NOMO-1 treated with DMSO at 0.1 percent for 48 hours (cell line): ENCODE measurements around the gene SPRR2B.
"Not testable (repeated sequence)": the region's sequence is repeated elsewhere in the genome, so short reads cannot be mapped to it uniquely, and the experiment has no call there.

Experiments used
- DNase-seq: peaks from one replicate; lab custom pipeline; 2025; ENCODE audit not compliant: unreplicated experiment; lab: John Stamatoyannopoulos, UW

SPRR2B gene

DNA sequence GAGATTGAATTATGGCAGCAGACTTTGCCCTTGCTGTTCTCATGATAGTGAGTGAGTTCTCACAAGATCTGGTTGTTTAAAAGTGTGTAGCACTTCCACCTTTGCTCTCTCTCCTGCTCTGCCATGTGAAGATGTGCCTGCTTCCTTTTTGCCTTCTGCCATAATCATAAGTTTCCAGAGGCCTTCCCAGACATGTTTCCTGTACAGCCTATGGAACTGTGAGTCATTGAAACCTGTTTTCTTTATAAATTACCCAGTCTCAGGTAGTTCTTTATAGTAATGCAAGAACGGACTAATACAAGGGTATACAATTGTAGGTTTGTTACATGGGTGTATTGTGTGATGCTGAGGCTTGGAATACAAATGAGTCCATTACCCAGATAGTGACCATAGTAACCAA, 36.2 kb downstream of the SPRR2B start:
- DNase-seq, result no peak

DNA sequence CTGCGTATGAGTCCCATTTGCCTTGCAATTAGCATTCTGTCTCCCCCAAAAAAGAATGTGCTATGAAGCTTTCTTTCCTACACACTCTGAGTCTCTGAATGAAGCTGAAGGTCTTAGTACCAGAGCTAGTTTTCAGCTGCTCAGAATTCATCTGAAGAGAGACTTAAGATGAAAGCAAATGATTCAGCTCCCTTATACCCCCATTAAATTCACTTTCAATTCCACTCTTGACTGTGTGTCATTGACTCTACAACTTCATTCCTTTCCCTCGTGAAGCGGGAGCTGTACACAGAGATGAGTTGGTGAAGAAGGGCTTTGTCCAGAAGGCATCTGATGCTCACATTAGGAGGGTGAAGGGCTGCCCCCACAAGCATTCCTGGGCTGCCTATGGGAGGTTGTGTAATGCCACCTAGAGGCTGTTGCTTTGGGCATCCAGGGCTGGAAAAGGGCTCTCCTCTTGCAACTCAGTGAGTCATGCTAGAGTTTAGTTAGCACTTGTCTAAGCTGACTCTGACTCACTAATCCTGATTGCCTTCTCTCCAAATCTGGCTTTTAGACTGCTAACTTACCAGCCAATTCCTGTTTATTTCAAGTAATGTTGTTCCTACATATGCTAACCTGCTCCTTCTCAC, 38.6 kb downstream of the SPRR2B start:
- DNase-seq, result peak; percentile 42

DNA sequence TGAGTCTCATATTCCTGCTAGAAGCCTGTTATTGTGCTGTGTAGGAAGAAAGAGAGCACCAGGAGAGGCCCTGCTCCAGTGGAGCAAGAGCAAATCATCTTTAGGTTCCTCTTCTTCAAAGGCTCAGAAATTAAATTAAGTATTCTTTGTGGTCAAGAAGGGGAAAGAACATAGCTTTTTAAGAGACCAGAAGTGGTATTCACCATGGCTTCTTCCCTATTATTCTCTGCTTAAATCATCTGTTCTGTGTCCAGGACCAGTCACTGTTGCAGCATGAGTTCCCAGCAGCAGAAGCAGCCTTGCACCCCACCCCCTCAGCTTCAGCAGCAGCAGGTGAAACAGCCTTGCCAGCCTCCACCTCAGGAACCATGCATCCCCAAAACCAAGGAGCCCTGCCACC, 39.3 kb downstream of the SPRR2B start:
- DNase-seq, result peak; percentile 90

DNA sequence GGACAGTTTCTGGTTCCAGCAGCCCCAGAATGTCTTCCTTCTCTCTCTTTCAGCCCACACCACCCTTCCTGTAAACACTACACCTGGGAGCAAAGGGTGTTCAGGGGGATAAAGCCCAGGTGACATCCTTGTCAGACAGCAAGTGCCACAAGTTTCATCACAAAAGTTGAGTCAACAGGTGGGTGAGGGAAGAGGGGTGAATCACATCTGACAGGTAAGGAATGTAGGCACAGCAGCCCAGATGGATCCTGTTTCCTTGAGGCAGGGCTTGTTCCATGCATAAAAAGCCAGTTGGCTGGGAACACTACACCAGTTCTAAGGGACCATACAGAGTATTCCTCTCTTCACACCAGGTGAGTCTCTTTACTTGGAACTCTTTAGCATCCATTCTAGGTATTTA, 40.5 kb downstream of the SPRR2B start, which contains the start of gene SPRR1B:
TSS of gene SPRR1B (plus strand) at position 309 of the 400 bp plus-strand sequence. CDS start 1,143 bp downstream, outside the sequence.
- no peak for DNase-seq

DNA sequence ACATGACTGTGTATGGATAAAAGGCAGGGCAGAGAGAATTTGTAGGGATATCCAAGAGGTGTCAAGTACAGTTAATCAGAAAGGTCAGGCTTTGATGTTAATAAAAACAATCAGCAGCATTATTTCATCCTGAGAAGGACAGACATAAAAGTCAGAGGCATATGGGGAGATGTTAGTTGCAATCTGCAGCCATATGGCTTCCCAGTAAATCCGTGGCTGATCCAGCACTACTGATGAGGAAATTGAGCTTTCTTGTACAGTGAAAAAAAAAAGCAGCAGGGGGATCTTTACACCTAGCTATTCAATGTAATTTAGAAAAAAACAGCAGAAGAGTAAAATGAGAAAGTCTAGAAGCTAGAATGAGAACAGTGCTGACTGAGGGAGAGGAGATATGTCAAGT, 42.6 kb downstream of the SPRR2B start:
- no peak for DNase-seq

DNA sequence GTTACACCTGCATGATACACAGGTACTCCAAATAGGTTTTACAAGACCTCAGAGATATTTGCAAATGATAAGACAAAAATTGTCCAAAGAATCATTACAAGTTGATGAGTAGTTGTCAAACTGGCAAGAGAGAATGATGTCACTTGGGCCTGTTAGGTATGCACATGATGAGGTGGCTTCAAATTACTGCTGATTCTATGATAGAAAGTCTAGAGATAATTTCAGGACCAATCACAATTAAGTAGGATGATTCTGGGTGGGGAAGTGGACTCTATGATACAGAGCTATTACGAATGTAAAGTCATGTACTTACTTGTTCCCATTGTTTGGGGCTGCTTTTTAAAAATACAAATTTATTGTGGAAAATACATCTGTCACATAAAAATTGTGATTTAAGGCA, 45.6 kb downstream of the SPRR2B start:
- DNase-seq, result no peak

DNA sequence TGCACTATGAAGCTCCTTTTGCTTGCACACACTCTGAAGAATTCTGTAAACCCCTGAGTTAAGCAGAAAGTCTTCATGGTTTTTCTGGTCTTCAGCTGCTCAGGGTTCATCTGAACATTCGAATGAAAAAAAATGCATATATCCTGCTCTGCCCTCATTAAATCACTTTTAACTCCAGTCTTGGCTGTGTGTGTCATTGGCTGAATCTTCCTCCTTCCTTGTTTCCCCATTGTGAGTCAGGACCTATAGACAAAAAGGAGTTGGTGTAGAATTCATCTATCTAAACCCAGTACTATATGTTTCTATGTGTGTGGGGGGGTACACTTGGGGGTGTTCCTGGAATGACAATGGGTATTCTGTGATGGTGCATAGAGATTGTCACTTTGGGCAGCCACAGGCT, 47.0 kb downstream of the SPRR2B start:
- DNase-seq, result no peak

DNA sequence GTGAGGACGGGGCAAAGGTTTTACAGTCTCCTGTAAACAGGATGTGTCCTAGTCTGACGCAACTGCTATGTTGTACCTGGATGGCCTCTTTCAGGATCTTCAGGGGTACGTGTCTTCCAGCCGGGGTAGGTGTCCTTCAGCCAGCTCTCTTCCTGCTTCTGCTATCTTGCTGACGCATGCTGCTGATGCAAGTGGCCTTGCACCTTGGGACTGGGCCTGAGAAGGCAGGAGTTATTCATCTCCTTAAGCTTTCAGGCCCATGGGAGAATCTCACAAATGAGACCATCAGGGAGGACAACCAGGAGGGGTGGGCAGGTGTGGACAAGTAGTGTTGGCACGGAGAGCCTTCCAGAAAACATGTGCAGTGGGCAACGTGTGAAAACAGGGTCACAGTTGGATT, 48.3 kb downstream of the SPRR2B start:
- no peak for DNase-seq

DNA sequence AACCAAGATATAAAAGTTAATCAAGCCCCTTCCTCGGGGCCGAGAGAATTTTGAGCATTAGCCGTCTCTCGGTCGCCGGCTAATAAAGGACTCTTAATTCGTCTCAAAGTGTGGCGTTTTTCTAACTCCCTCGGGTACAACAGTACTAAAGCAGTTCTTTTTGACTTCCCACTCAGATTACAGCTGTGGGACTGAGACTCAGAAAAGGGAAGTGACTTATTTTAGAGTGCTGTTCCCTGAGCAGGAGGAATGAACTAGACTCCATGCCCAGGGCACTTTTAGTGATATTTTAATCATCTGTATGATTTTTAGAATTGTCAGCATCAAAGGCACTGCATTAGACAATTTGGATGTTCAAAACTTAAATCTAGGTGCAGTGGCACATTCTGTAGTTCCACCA, 49.1 kb downstream of the SPRR2B start:
- peak; percentile 61 for DNase-seq

DNA sequence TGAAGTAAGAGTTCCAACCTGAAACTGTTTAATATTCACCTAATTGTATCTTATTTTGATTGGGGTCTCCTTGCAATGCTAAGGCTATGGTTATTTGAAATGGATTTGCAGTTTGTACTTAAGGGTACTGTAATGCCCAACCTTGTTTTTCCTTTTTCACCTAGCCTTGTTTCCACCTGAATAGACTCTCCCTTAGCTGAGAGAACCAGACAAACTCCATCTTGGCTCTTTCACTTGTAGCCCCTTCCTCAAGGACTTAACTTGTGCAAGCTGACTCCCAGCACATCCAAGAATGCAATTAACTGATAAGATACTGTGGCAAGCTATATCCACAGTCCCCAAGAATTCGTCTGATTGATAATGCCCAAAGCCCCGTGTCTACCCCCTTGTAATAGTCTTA, 49.6 kb downstream of the SPRR2B start:
- not testable (repeated sequence) for DNase-seq
